ENCODE results near the gene ITGA2. TPM values are rescaled to one million over a fixed set of nuclear protein-coding genes. Genes with fewer than 3 reads are reported as not detected.

ITGA2 gene
- total RNA-seq, 2 experiments from 2014 or later: 0.74 to 0.86 TPM

- POLR2A ChIA-PET: interaction anchor here (1.2 to 2.2 kb wide), 4 partner anchors 9 to 58 kb away, joined by 3 to 9 read pairs (median 3); no protein-coding TSS in a partner anchor
- Mint-ChIP-seq H3K36me3 (ENCODE audit: low read depth) (no peaks in the 10 kb centered on the region), H3K4me1 (ENCODE audit: low read depth) (peaks cover 27% of the 10 kb centered on the region)
Measured at GRCh38 chr5:53031695-53032096, 42.5 kb downstream of the ITGA2 start.

GRCh38 chr5:53032188-53032587 lies 43.0 kb downstream of the ITGA2 start:
- ChIA-PET POLR2A (interaction anchor here (1.2 to 2.2 kb wide), 4 partner anchors 9 to 58 kb away, joined by 3 to 9 read pairs (median 3); no protein-coding TSS in a partner anchor), CTCF (interaction anchor here (0.8 to 1.8 kb wide), 7 partner anchors 8 to 84 kb away, joined by 4 to 8 read pairs (median 5); no protein-coding TSS in a partner anchor)
- TF ChIP-seq CTCF (IDR thresholded peaks at IDR 0.05): no peak
- ATAC-seq (no peak), DNase-seq (no peak)
- Mint-ChIP-seq H3K4me3 (no peak overlapping the region), H3K36me3 (ENCODE audit: low read depth) (no peaks in the 10 kb centered on the region), H3K27me3 (no peaks in the 10 kb centered on the region), H3K9me3 (no peaks in the 10 kb centered on the region), H3K4me1 (ENCODE audit: low read depth) (peaks cover 27% of the 10 kb centered on the region), H3K27ac (peak overlapping the region; percentile 57)
- intact Hi-C loops (cut with micrococcal nuclease): loop anchor here (5.0 to 10.0 kb wide), 2 partner anchors 45 to 63 kb away; partner anchors contain the start of gene ITGA2

More at GRCh38 chr5:53031695-53032096, 42.5 kb downstream of the ITGA2 start:
- intact Hi-C loops (cut with micrococcal nuclease): loop anchor here (5.0 to 10.0 kb wide), 2 partner anchors 44 to 63 kb away; partner anchors contain the start of gene ITGA2
- DNase-seq (peak; percentile 66), ATAC-seq (peak; percentile 90)
- Mint-ChIP-seq H3K27ac (peak overlapping the region; percentile 77), H3K27me3 (no peaks in the 10 kb centered on the region), H3K4me3 (no peak overlapping the region), H3K9me3 (no peaks in the 10 kb centered on the region)
- CTCF ChIA-PET: interaction anchor here (0.8 to 1.8 kb wide), 7 partner anchors 9 to 84 kb away, joined by 4 to 8 read pairs (median 5); no protein-coding TSS in a partner anchor
- TF ChIP-seq CTCF (IDR thresholded peaks at IDR 0.05): no peak

- no peaks in the 10 kb centered on the region for H3K27me3 Mint-ChIP-seq
- H3K27ac Mint-ChIP-seq: no peak overlapping the region
- H3K4me1 Mint-ChIP-seq (ENCODE audit: low read depth): peaks cover 36% of the 10 kb centered on the region
- intact Hi-C loops (cut with micrococcal nuclease): loop anchor here (5.0 to 10.0 kb wide), 3 partner anchors 48 to 88 kb away; partner anchors contain the start of gene ITGA2
- TF ChIP-seq CTCF (IDR thresholded peaks at IDR 0.05): no peak
- no peak for DNase-seq
- POLR2A ChIA-PET: no interaction called here
- ATAC-seq: no peak
- CTCF ChIA-PET: interaction anchor here (0.7 to 1.8 kb wide), 13 partner anchors 18 to 235 kb away, joined by 3 to 6 read pairs (median 3); no protein-coding TSS in a partner anchor
- H3K36me3 Mint-ChIP-seq (ENCODE audit: low read depth): no peaks in the 10 kb centered on the region
- no peaks in the 10 kb centered on the region for H3K9me3 Mint-ChIP-seq
- H3K4me3 Mint-ChIP-seq: no peak overlapping the region
Measured at GRCh38 chr5:53034832-53035231, 45.7 kb downstream of the ITGA2 start.

- DNase-seq: peak; percentile 20
- ChIA-PET CTCF (interaction anchor here (0.8 to 1.9 kb wide), 21 partner anchors 8 to 262 kb away, joined by 3 to 16 read pairs (median 4); no protein-coding TSS in a partner anchor), POLR2A (interaction anchor here (0.9 to 1.3 kb wide), 2 partner anchors 27 to 47 kb away, joined by 3 read pairs; partner anchors contain the start of gene ITGA2)
- no peaks in the 10 kb centered on the region for H3K9me3 Mint-ChIP-seq
- intact Hi-C loops (cut with micrococcal nuclease): loop anchor here (5.0 to 10.0 kb wide), 2 partner anchors 59 to 89 kb away; no protein-coding TSS in a partner anchor
- H3K36me3 Mint-ChIP-seq (ENCODE audit: low read depth): no peaks in the 10 kb centered on the region
- ATAC-seq: no peak
- peaks cover 40% of the 10 kb centered on the region for H3K4me1 Mint-ChIP-seq (ENCODE audit: low read depth)
- H3K27me3 Mint-ChIP-seq: no peaks in the 10 kb centered on the region
- H3K4me3 Mint-ChIP-seq: no peak overlapping the region
- peak; percentile 70 for TF ChIP-seq CTCF (IDR thresholded peaks at IDR 0.05)
- H3K27ac Mint-ChIP-seq: no peak overlapping the region
Measured at GRCh38 chr5:53035868-53036381, 46.8 kb downstream of the ITGA2 start.

Data from activated CD8-positive, alpha-beta T cell treated with anti-CD3 and anti-CD28 coated beads for 36 hours (primary cell).